ENCODE results near the gene ITGB2.

DNA sequence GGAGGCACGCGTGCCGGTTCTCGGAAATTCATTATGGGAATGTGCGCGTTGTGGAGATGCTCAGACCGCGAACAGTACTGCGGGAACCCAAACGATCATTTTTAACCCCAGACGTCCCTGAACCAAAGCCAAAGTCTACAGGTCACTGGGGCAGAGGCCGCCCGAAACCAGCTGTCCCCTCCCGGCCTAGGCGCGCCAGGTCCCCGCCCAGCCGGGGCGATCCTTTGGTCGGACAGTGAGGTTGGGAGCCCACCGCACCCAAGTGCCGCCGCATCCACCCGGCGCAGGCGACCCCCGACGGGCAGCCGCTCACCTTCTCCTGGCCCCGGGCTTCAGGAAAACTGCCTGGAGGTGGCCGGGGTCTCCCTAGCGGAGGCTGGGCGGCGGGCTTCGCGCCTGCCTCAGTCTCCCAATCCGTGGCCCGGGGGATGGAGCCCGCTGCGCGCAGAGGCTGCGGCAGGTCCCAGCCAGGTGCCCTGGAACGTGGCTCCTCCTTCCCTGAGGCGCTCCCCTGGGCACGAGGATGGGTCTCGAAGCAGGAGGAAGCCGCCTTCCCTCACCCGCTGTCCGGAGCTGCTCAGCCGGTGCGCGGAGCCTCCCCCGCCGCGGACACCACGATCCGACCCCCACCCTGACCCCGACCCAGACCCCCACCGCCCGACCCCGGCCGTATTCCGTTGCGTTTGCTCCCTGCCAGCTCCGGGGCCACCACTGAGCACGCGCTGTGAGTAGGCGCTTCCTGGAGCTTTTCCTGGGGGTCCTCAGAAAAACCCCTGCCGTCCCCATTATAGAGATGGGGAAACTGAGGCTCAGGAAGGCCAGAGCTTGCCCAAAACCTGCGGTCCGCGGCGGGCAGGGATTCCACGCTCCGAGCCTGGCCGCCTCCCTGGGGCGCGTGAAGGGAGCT is 11.1 kb upstream of the ITGB2 start:
- TF ChIP-seq, protein P1, sequence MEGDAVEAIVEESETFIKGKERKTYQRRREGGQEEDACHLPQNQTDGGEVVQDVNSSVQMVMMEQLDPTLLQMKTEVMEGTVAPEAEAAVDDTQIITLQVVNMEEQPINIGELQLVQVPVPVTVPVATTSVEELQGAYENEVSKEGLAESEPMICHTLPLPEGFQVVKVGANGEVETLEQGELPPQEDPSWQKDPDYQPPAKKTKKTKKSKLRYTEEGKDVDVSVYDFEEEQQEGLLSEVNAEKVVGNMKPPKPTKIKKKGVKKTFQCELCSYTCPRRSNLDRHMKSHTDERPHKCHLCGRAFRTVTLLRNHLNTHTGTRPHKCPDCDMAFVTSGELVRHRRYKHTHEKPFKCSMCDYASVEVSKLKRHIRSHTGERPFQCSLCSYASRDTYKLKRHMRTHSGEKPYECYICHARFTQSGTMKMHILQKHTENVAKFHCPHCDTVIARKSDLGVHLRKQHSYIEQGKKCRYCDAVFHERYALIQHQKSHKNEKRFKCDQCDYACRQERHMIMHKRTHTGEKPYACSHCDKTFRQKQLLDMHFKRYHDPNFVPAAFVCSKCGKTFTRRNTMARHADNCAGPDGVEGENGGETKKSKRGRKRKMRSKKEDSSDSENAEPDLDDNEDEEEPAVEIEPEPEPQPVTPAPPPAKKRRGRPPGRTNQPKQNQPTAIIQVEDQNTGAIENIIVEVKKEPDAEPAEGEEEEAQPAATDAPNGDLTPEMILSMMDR (IDR thresholded peaks at IDR 0.05; ENCODE audit: low read depth, low read length), result no peak
- no peak for TF ChIP-seq POLR2A (IDR thresholded peaks at IDR 0.05; ENCODE audit: extremely low read depth, insufficient read length)
- TF ChIP-seq, protein P2, sequence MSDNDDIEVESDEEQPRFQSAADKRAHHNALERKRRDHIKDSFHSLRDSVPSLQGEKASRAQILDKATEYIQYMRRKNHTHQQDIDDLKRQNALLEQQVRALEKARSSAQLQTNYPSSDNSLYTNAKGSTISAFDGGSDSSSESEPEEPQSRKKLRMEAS (IDR thresholded peaks at IDR 0.05; ENCODE audit: low read depth, low read length), result no peak

Data from NB4 (cell line).